ENCODE data around the gene DAPK1. TPM values are rescaled to one million over a fixed set of nuclear protein-coding genes. Genes with fewer than 3 reads are reported as not detected.

Gene DAPK1
- total RNA-seq, 4 donors from 2014 or later: 14.5 to 28.3 (median 20.7) TPM

- peaks cover 0 to 24% (median 20%) of the 10 kb centered on the region in 4 donors for H3K4me1 ChIP-seq
- no peaks in the 10 kb centered on the region for H3K36me3 ChIP-seq
- DNase-seq: no peak
- H3K4me3 ChIP-seq: no peak overlapping the region
- 44 to 52% methylated on average over 5 of the region's 5 CpGs for WGBS, 2 donors (ENCODE audit: low coverage in 1 of 2)
- in situ Hi-C loops (cut with MboI; ENCODE audit: low pct_ligation_motif_present in 1 of 4, low pct_unique_long_range_greater_than_20kb in 1 of 4, low sequenced_read_pairs in 3 of 4): loop anchor here in 1 of 4 donors (25.0 kb wide), 1 partner anchor 108 kb away; no protein-coding TSS in a partner anchor
- H3K27me3 ChIP-seq: peaks cover under 1% of the 10 kb centered on the region
- intact Hi-C loops (cut with DNase I; ENCODE audit: low total_unique reads): no loop called here
- H3K9me3 ChIP-seq: no peaks in the 10 kb centered on the region
- TF ChIP-seq POLR2AphosphoS5 (IDR thresholded peaks at IDR 0.05) (no peak), CTCF (IDR thresholded peaks at IDR 0.05) (no peak), POLR2A (IDR thresholded peaks at IDR 0.05) (no peak), EP300 (IDR thresholded peaks at IDR 0.05; ENCODE audit: low read depth) (no peak)
- no peak overlapping the region for H3K27ac ChIP-seq
These were observed 6.3 kb downstream of the DAPK1 start for GRCh38 chr9:87503927-87504326.

- in situ Hi-C loops (cut with MboI; ENCODE audit: low pct_ligation_motif_present in 1 of 4, low pct_unique_long_range_greater_than_20kb in 1 of 4, low sequenced_read_pairs in 3 of 4) (loop anchor here in 1 of 4 donors (25.0 kb wide), 1 partner anchor 107 kb away; no protein-coding TSS in a partner anchor), intact Hi-C loops (cut with DNase I; ENCODE audit: low total_unique reads) (no loop called here)
- Histone ChIP-seq H3K4me3 (no peak overlapping the region), H3K36me3 (no peaks in the 10 kb centered on the region), H3K4me1 (peaks cover 0 to 30% (median 21%) of the 10 kb centered on the region in 4 donors), H3K27me3 (no peaks in the 10 kb centered on the region), H3K27ac (no peak overlapping the region), H3K9me3 (no peaks in the 10 kb centered on the region)
- no peak for DNase-seq
- no peak for TF ChIP-seq POLR2A (IDR thresholded peaks at IDR 0.05)
- TF ChIP-seq EP300 (IDR thresholded peaks at IDR 0.05; ENCODE audit: low read depth): no peak
- no peak for TF ChIP-seq CTCF (IDR thresholded peaks at IDR 0.05)
- no peak for TF ChIP-seq POLR2AphosphoS5 (IDR thresholded peaks at IDR 0.05)
These were observed 7.3 kb downstream of the DAPK1 start for GRCh38 chr9:87504938-87505337.

GRCh38 chr9:87505869-87506678 is 8.4 kb downstream of the DAPK1 start:
- DNase-seq: no peak
- Histone ChIP-seq H3K36me3 (no peaks in the 10 kb centered on the region), H3K27ac (no peak overlapping the region), H3K27me3 (no peaks in the 10 kb centered on the region), H3K9me3 (no peaks in the 10 kb centered on the region), H3K4me3 (no peak overlapping the region), H3K4me1 (peaks cover 0 to 31% (median 24%) of the 10 kb centered on the region in 4 donors)
- in situ Hi-C loops (cut with MboI; ENCODE audit: low pct_ligation_motif_present in 1 of 4, low pct_unique_long_range_greater_than_20kb in 1 of 4, low sequenced_read_pairs in 3 of 4): loop anchor here in 1 of 4 donors (25.0 kb wide), 1 partner anchor 106 kb away; no protein-coding TSS in a partner anchor
- intact Hi-C loops (cut with DNase I; ENCODE audit: low total_unique reads): no loop called here
- TF ChIP-seq EP300 (IDR thresholded peaks at IDR 0.05; ENCODE audit: low read depth): no peak
- no peak for TF ChIP-seq POLR2A (IDR thresholded peaks at IDR 0.05)
- no peak for TF ChIP-seq CTCF (IDR thresholded peaks at IDR 0.05)
- no peak for TF ChIP-seq POLR2AphosphoS5 (IDR thresholded peaks at IDR 0.05)
- WGBS, 2 donors (ENCODE audit: low coverage in 1 of 2): 79 to 88% methylated on average over 6 to 13 of the region's 13 CpGs

GRCh38 chr9:87507576-87507975 is 9.9 kb downstream of the DAPK1 start:
- TF ChIP-seq POLR2AphosphoS5 (IDR thresholded peaks at IDR 0.05) (no peak), POLR2A (IDR thresholded peaks at IDR 0.05) (no peak), CTCF (IDR thresholded peaks at IDR 0.05) (no peak), EP300 (IDR thresholded peaks at IDR 0.05; ENCODE audit: low read depth) (no peak)
- intact Hi-C loops (cut with DNase I; ENCODE audit: low total_unique reads): no loop called here
- in situ Hi-C loops (cut with MboI; ENCODE audit: low pct_ligation_motif_present in 1 of 4, low pct_unique_long_range_greater_than_20kb in 1 of 4, low sequenced_read_pairs in 3 of 4): loop anchor here in 1 of 4 donors (25.0 kb wide), 1 partner anchor 105 kb away; no protein-coding TSS in a partner anchor
- Histone ChIP-seq H3K27ac (no peak overlapping the region), H3K36me3 (no peaks in the 10 kb centered on the region), H3K9me3 (no peaks in the 10 kb centered on the region), H3K4me1 (peaks cover 0 to 18% (median 11%) of the 10 kb centered on the region in 4 donors), H3K4me3 (no peak overlapping the region), H3K27me3 (no peaks in the 10 kb centered on the region)
- WGBS, 2 donors (ENCODE audit: low coverage in 1 of 2): 60 to 73% methylated on average over 4 of the region's 4 CpGs
- DNase-seq: no peak

All from transverse colon (tissue), 4 donors.